Non-pigmented ciliary epithelial cell (primary cell): Measurements from ENCODE around the gene ING5.

Source experiments
- DNase-seq: peaks from one replicate; pipeline ENCODE4 v3.0.0-alpha.2; 2010; ENCODE audit warnings: low read depth

ING5 gene

GRCh38 chr2:241672243-241673188 lies 29.3 kb upstream of the ING5 start:
- no peak for DNase-seq

- DNase-seq: no peak
Measured at GRCh38 chr2:241673189-241673663, 28.6 kb upstream of the ING5 start.

- no peak for DNase-seq
Measured at GRCh38 chr2:241673797-241674725, 27.8 kb upstream of the ING5 start.

GRCh38 chr2:241675885-241676284 lies 26.0 kb upstream of the ING5 start:
- DNase-seq: no peak

- no peak for DNase-seq
Measured at GRCh38 chr2:241676665-241677064, 25.2 kb upstream of the ING5 start.

DNA sequence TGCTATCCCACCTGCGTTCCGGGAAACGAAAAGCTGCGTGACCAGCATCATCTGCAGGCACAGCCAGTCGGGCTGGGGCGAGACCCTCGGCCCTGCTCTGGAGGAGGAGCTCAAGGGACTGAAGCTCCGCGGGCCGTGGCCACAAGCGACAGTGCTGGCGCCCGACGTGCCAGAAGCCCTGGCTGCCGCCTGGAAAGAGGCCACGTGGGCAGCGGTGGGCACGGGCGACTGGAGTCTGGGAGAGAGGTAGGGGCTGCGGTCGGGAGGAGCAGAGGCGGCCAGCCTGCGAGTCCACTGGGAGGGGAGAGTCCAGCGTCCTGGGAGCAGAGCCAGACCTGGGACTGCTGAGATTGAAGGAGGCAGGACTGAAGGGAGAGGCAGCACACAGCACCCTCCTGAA lies 24.4 kb upstream of the ING5 start:
- no peak for DNase-seq

GRCh38 chr2:241678307-241678706 lies 23.5 kb upstream of the ING5 start:
- DNase-seq: no peak

DNA sequence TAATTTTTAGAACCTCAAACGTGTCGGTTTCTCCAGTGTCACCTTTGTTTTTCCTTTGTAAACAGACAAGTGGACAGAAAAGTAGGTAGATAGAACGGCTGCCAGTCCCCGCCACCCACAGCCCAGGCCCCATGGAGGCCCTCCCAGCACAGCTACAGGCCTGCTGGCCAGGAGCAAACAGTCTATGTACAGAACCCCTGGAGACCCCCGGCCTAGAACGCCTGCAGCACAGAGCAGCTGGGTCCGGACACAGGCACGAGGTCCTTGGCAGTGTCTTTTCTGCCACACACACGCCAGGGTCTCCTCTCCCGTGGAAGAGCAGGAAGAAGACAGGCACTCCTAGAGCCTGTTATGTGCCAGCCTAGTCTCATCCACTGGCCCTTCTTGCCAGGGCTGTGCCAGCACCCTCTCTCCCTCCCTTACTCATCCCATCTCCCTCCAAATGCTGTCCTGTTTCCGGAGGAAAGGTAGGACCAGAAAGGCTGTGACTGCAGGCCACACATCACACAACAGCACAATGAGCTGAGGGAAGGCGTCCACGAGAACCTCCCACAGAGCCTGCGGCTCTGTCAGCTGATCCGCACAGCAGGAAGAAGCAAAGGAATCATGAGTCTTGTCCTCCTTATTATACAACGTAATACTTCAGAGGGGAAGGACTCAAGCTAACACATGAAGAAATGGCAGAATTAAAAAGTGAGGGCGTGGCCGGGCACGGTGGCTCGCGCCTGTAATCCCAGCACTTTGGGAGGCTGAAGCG lies 22.9 kb upstream of the ING5 start:
- DNase-seq: no peak

DNA sequence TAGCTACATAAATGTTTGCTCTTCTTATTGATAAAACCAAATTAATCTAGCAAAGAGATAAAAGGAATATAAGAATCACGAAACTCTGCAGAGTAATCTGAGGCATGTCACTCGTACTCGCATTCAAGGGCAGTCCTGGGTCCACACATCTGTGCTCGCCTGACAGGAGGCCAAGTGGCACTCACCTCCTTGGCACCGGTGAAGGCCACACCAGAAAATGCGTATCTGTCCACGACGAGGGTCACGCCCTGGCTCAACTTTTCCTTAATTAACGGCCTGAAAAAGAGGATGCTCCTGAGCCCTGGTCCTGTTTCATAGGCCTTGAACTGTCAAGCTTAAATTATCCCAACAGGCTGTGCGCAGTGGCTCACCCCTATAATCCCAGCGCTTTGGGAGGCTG lies 21.8 kb upstream of the ING5 start:
- DNase-seq: no peak

DNA sequence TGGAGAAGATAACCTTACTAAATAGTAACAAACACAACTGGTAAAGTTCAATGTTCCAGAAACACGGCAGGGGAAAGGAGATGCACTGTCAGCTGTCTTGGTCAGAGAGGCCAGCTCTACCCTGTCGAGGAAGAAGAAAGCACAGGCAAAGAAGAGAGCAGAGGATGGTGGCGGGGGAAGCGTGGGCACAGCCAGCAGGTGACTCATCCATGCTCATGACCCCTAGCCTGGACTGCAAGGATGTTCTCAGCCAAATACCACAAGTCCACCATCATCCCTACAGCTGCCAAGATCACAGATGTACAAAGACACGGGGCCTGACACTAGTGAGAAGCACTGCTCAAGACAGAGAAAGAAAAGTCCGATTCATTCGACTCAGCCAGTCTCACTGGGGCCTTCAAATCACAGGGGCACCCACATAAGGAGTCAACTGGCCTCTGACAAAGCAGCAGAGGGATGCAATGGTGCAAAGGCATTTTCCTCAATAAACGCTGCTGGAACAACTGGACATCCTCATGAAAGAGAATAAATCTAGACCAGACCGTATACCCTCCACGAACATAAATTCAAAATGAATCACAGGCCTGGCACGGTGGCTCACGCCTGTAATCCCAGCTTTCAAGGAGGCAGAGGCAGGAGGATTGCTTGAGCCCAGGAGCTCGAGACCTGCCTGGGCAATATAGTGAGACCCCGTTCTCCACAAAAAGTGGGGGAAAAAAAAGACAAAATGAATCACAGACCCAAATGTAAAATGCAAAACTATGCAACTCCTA lies 20.8 kb upstream of the ING5 start:
- peak; percentile 97 for DNase-seq

DNA sequence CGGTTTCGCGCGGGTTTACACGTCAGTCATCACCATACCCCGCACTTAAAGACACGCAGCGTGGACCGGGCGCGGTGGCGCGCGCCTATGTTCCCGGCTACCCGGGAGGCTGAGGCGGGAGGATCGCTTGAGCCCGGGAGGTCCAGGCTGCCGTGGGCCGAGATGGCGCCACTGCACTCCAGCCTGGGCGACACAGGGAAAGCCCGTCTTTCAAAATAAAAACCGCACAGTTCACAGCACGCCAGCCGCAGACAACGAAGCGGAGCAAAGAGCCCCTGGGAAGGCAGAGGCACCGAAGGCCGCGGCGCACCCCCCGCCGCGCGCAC lies 15.6 kb upstream of the ING5 start:
- DNase-seq: no peak

GRCh38 chr2:241686650-241687425 lies 15.0 kb upstream of the ING5 start, which contains the start of gene DTYMK:
TSS of gene DTYMK (minus strand) at chr2:241686815. CDS start at chr2:241686783, 32 bp downstream.
- DNase-seq: no peak

- DNase-seq: no peak
Measured at GRCh38 chr2:241689306-241689705, 12.5 kb upstream of the ING5 start.

GRCh38 chr2:241690202-241690717 lies 11.6 kb upstream of the ING5 start:
- DNase-seq: no peak

DNA sequence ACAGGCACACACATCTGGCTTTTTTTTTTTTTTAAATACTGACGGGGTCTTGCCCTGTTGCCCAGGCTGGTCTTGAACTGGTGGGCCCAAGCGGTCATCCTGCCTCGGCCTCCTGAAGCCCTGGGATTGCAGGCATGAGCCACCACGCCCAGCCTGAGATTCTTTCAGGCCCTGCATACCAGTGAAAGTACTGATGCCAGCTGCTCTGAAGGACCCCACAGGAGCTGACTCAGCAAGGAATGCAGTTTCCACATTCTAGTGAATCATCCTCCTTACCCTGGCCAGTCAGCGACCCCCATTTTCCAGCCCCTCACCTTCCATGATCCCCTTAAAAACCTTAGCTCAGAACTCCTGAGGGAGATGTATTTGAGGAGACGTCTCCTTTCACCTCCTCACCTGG lies 9.4 kb upstream of the ING5 start:
- DNase-seq: peak; percentile 59

- DNase-seq: no peak
Measured at GRCh38 chr2:241695651-241696050, 6.2 kb upstream of the ING5 start.

- no peak for DNase-seq
Measured at GRCh38 chr2:241701149-241701398, 765 bp upstream of the ING5 start.

GRCh38 chr2:241702155-241703031 lies 554 bp downstream of the ING5 start:
- DNase-seq: no peak

- DNase-seq: no peak
Measured at GRCh38 chr2:241703032-241703604, 1.3 kb downstream of the ING5 start.
